Uterus (tissue), 2 donors: ENCODE data around the gene ZNF497.

Experiments used
- POLR2A ChIP-seq, 2 donors: fragments of 450-650 bp; IDR thresholded peaks; one replicate each; pipeline ENCODE4 v1.6.1; 2016; ENCODE audit warnings: antibody characterized with exemption in 2 of 2, mild to moderate bottlenecking in 1 of 2, moderate library complexity in 1 of 2
- TF ChIP-seq, protein P1 (sequence below), 4 experiments: fragments of 200-600 bp in 2 of 4; fragments of 450-650 bp in 2 of 4; sonication (generic) in 2 of 4; IDR thresholded peaks; one replicate each; pipeline ENCODE4 v1.5.1; 2016 to 2019; ENCODE audit warnings: antibody characterized with exemption in 4 of 4, mild to moderate bottlenecking in 2 of 4, moderate library complexity in 1 of 4

GRCh38 chr19:58305065-58305931 is 57.3 kb downstream of the ZNF497 start, which contains the start of gene ERVK3-1:
- TF ChIP-seq, protein P1, sequence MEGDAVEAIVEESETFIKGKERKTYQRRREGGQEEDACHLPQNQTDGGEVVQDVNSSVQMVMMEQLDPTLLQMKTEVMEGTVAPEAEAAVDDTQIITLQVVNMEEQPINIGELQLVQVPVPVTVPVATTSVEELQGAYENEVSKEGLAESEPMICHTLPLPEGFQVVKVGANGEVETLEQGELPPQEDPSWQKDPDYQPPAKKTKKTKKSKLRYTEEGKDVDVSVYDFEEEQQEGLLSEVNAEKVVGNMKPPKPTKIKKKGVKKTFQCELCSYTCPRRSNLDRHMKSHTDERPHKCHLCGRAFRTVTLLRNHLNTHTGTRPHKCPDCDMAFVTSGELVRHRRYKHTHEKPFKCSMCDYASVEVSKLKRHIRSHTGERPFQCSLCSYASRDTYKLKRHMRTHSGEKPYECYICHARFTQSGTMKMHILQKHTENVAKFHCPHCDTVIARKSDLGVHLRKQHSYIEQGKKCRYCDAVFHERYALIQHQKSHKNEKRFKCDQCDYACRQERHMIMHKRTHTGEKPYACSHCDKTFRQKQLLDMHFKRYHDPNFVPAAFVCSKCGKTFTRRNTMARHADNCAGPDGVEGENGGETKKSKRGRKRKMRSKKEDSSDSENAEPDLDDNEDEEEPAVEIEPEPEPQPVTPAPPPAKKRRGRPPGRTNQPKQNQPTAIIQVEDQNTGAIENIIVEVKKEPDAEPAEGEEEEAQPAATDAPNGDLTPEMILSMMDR (IDR thresholded peaks at IDR 0.05): peak in 3 of 4 experiments; percentile 12 to 76 (median 40)
- TF ChIP-seq POLR2A (IDR thresholded peaks at IDR 0.05): peak; percentile 66 to 83
